DMS153 (cell line): ENCODE data around the gene NDEL1.

Source experiments
- DNase-seq: peaks from one replicate; lab custom pipeline; 2025; lab: John Stamatoyannopoulos, UW

Gene NDEL1

GRCh38 chr17:8417806-8418205 is 17.9 kb upstream of the NDEL1 start:
- DNase-seq = no peak

- no peak for DNase-seq
These were observed 17.2 kb upstream of the NDEL1 start for GRCh38 chr17:8418471-8418870.

- no peak for DNase-seq
These were observed 16.4 kb upstream of the NDEL1 start for GRCh38 chr17:8419305-8419704.

GRCh38 chr17:8420041-8420934 is 15.4 kb upstream of the NDEL1 start:
- DNase-seq = no peak

GRCh38 chr17:8421571-8421970 is 14.1 kb upstream of the NDEL1 start:
- no peak for DNase-seq

GRCh38 chr17:8426094-8426720 is 9.5 kb upstream of the NDEL1 start:
- DNase-seq = no peak

- no peak for DNase-seq
These were observed 8.9 kb upstream of the NDEL1 start for GRCh38 chr17:8426802-8427201.

GRCh38 chr17:8430966-8431365 is 4.7 kb upstream of the NDEL1 start:
- DNase-seq = no peak

GRCh38 chr17:8436169-8436843 is 622 bp downstream of the NDEL1 start:
- no peak for DNase-seq

GRCh38 chr17:8436844-8437171 is 1.1 kb downstream of the NDEL1 start:
- no peak for DNase-seq

GRCh38 chr17:8438441-8438840 is 2.8 kb downstream of the NDEL1 start:
- DNase-seq = no peak

GRCh38 chr17:8439681-8440080 is 4.0 kb downstream of the NDEL1 start:
- no peak for DNase-seq

- no peak for DNase-seq
These were observed 6.0 kb downstream of the NDEL1 start for GRCh38 chr17:8441690-8442089.

- no peak for DNase-seq
These were observed 6.6 kb downstream of the NDEL1 start for GRCh38 chr17:8442310-8442709.

GRCh38 chr17:8443756-8444155 is 8.1 kb downstream of the NDEL1 start:
- no peak for DNase-seq

GRCh38 chr17:8444494-8444893 is 8.8 kb downstream of the NDEL1 start:
- no peak for DNase-seq

GRCh38 chr17:8445536-8445935 is 9.9 kb downstream of the NDEL1 start:
- no peak for DNase-seq

GRCh38 chr17:8447799-8448198 is 12.1 kb downstream of the NDEL1 start:
- DNase-seq = no peak

GRCh38 chr17:8448310-8448709 is 12.6 kb downstream of the NDEL1 start:
- no peak for DNase-seq

GRCh38 chr17:8451933-8452614 is 16.4 kb downstream of the NDEL1 start:
- no peak for DNase-seq

- no peak for DNase-seq
These were observed 17.6 kb downstream of the NDEL1 start for GRCh38 chr17:8453326-8453725.

GRCh38 chr17:8455665-8456209 is 20.1 kb downstream of the NDEL1 start:
- DNase-seq = no peak
